Endothelial cell of umbilical vein (primary cell): ENCODE data around the gene CEP68.

Source experiments
- CTCF ChIP-seq, 2 donors: IDR thresholded peaks; 1 replicate in 1 of 2; 2 replicates in 1 of 2; pipeline ENCODE4 v1.5.1; 2011; ENCODE audit warnings: low read length in 2 of 2, mild to moderate bottlenecking in 2 of 2, moderate library complexity in 2 of 2, control low read depth in 1 of 2, inconsistent platforms in 1 of 2, low read depth in 1 of 2; ENCODE audit not compliant: insufficient read depth in 1 of 2; ENCODE audit errors: extremely low read depth in 1 of 2
- MYC ChIP-seq: IDR thresholded peaks from one replicate; pipeline ENCODE4 v1.6.1; 2011; ENCODE audit warnings: mild to moderate bottlenecking, low read depth, low read length
- TF ChIP-seq, protein P1 (sequence below): IDR thresholded peaks from 2 replicates; pipeline ENCODE4 v1.6.1; 2011; ENCODE audit not compliant: insufficient read depth, insufficient read length

- TF ChIP-seq CTCF (IDR thresholded peaks at IDR 0.05; ENCODE audit: extremely low read depth in 1 of 2, insufficient read depth in 1 of 2, low read depth in 1 of 2, low read length in 2 of 2) (no peak), MYC (no peak)
- TF ChIP-seq, protein P1, sequence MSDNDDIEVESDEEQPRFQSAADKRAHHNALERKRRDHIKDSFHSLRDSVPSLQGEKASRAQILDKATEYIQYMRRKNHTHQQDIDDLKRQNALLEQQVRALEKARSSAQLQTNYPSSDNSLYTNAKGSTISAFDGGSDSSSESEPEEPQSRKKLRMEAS: no peak
Observed at GRCh38 chr2:65015731-65016130, 40.5 kb upstream of the CEP68 start.
